Lower leg skin (tissue), 4 donors: ENCODE measurements around the gene BMP7. TPM values are rescaled to one million over a fixed set of nuclear protein-coding genes. Genes with fewer than 3 reads are reported as not detected.

ENCODE experiments used
- DNase-seq, 2 donors: peaks; one replicate each; pipeline ENCODE4 v3.0.0-alpha.2; 2019; ENCODE audit warnings: low spot score in 2 of 2
- H3K4me3 ChIP-seq: fragments of 200-600 bp; sonication (generic); 2 replicates; pipeline ENCODE4 v1.5.1; 2017; ENCODE audit warnings: mild to moderate bottlenecking, low read depth; ENCODE audit not compliant: poor library complexity, severe bottlenecking
- POLR2A ChIP-seq, 2 donors: fragments of 450-650 bp; IDR thresholded peaks; one replicate each; pipeline ENCODE4 v1.6.1; 2016 to 2017; ENCODE audit warnings: antibody characterized with exemption in 2 of 2, mild to moderate bottlenecking in 1 of 2, moderate library complexity in 1 of 2
- WGBS, 2 donors: methylation state at CpG; one replicate each; pipeline ENCODE4 v1.1.5; 2018; 5-methylcytosine and 5-hydroxymethylcytosine counted together
- intact Hi-C: fragments of 100-400 bp; cut with DNase I; formaldehyde crosslinking; loops from one replicate; pipeline ENCODE4 v1.15.0; 2023; ENCODE audit warnings: low total_unique reads
- total RNA-seq, 4 donors: library from RNA; depleted of rRNA; stranded (reverse); fragments of >200 nt; gene quantifications; one replicate each; pipeline ENCODE4 v1.1.0, GENCODE V29; 2016
- TF ChIP-seq, protein P1 (sequence below), 3 donors: fragments of 450-650 bp; IDR thresholded peaks; one replicate each; pipeline ENCODE4 v1.5.1; 2016; ENCODE audit warnings: antibody characterized with exemption in 3 of 3, mild to moderate bottlenecking in 3 of 3, moderate library complexity in 2 of 3

The BMP7 gene
- total RNA-seq, 4 donors from 2014 or later, result 40.5 to 66.3 (median 46.8) TPM

DNA sequence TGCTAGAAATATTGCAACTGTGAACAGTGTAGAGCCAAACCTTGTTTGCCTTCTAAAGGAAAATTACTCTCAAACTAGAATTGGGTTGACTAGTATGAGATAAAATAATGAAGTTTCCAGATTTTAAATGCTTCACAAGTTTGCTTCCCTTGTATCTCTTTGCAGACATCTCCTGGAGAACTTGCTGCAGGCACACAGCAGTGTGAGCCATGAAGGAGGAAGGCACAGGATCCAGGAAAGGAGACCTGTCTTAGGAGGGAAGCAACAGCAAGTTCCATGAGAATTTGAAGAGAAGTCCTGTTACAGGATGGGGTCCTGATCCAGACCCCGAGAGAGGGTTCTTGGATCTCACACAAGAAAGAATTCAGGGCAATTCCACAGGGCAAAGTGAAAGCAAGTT lies 115.9 kb downstream of the BMP7 start:
- WGBS, 2 donors, result 78 to 83% methylated on average over 1 of the region's 1 CpG
- intact Hi-C loops, result no loop called here
- no peak for DNase-seq
- TF ChIP-seq POLR2A (IDR thresholded peaks at IDR 0.05), result no peak
- TF ChIP-seq, protein P1, sequence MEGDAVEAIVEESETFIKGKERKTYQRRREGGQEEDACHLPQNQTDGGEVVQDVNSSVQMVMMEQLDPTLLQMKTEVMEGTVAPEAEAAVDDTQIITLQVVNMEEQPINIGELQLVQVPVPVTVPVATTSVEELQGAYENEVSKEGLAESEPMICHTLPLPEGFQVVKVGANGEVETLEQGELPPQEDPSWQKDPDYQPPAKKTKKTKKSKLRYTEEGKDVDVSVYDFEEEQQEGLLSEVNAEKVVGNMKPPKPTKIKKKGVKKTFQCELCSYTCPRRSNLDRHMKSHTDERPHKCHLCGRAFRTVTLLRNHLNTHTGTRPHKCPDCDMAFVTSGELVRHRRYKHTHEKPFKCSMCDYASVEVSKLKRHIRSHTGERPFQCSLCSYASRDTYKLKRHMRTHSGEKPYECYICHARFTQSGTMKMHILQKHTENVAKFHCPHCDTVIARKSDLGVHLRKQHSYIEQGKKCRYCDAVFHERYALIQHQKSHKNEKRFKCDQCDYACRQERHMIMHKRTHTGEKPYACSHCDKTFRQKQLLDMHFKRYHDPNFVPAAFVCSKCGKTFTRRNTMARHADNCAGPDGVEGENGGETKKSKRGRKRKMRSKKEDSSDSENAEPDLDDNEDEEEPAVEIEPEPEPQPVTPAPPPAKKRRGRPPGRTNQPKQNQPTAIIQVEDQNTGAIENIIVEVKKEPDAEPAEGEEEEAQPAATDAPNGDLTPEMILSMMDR (IDR thresholded peaks at IDR 0.05), result no peak
- no peak overlapping the region for H3K4me3 ChIP-seq

DNA sequence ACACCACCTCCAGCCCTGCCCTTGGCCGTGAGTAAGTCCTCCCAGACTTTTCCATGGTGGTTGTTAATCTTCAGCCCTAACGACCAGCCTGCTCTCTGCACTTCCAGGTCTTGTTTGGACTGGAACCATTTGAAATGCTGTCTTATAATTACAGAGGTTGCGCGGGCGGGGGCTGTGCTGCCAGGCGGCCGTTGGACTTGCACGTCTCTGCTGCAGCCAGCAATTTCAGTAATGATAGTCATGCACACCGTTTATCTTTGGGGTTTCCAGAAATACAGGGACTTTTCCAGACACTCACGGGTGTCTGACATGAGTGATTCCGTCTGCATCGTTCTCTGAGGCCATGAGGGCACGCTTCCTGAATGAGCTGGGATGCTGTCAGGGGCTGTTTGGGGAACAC lies 118.2 kb downstream of the BMP7 start:
- intact Hi-C loops, result no loop called here
- WGBS, 2 donors, result 26 to 32% methylated on average over 13 of the region's 13 CpGs
- TF ChIP-seq, protein P1 (IDR thresholded peaks at IDR 0.05), result no peak
- TF ChIP-seq POLR2A (IDR thresholded peaks at IDR 0.05), result no peak
- no peak for DNase-seq
- H3K4me3 ChIP-seq, result no peak overlapping the region

DNA sequence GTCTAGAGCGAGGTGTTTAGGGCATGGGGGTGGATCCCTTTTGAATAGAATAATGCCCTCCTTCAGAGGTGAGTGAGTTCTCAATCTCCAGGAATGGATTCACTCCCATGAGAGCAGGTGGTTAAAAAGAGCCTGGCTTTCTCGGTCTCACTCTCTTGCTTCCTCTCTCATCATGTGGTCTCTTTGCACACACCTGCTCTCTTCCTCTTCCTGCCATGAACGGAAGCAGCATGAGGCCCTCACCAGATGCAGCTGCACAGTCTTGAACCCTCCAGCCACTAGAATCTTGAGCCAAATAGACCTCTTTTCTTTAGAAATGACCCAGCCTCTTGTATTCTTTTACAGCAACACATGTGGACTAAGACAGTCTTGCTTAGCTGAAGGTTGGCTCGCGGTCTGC lies 119.3 kb downstream of the BMP7 start:
- no peak for DNase-seq
- TF ChIP-seq, protein P1 (IDR thresholded peaks at IDR 0.05), result no peak
- no peak for TF ChIP-seq POLR2A (IDR thresholded peaks at IDR 0.05)
- intact Hi-C loops, result no loop called here
- 70 to 77% methylated on average over 5 of the region's 5 CpGs for WGBS, 2 donors
- no peak overlapping the region for H3K4me3 ChIP-seq

DNA sequence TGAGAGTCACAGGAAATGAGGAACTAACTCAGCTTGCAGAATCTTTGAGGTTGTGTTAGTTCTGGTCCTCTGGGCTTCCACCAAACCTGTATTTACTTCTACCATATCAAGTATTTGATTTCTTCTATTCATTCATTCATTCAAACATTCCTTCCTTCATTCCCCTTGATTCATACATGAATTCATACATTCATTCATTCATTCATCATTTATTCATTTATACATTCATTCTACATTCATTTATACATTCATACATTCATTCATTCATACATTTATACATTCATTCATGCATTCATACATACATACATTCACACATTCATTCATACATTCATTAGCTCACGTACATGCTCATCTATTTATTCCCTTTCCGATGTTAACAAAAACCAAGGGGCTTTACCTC lies 120.3 kb downstream of the BMP7 start:
- WGBS, 2 donors, result 93 to 97% methylated on average over 2 of the region's 2 CpGs
- intact Hi-C loops, result no loop called here
- DNase-seq, result no peak
- H3K4me3 ChIP-seq, result no peak overlapping the region
- no peak for TF ChIP-seq POLR2A (IDR thresholded peaks at IDR 0.05)
- TF ChIP-seq, protein P1 (IDR thresholded peaks at IDR 0.05), result no peak

DNA sequence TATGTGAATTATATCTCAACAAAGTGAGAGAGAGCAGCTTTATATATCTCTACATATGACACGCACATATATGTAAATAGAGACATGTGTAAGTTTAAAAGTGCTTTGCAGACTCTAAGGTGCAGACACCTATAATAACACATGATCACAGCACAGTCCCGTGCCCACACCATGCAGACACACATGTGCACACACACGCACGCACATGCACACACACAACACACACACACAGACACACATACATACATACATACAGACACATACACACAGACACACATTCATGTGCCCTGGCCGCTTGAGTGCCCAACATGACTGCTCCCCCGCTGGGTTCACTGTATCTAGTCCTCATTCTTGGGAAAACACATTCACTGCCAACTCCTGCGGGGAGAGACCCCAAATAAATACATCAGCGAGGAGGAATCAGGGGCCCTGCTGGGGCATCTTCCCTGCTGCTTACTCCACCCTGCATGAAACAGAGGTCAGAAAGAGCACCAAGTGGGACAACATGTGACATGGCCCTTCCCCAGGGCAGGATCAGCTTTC lies 121.3 kb downstream of the BMP7 start:
- TF ChIP-seq, protein P1 (IDR thresholded peaks at IDR 0.05), result no peak
- TF ChIP-seq POLR2A (IDR thresholded peaks at IDR 0.05), result no peak
- DNase-seq, result no peak
- no peak overlapping the region for H3K4me3 ChIP-seq
- intact Hi-C loops, result no loop called here
- 85 to 90% methylated on average over 8 of the region's 8 CpGs for WGBS, 2 donors

DNA sequence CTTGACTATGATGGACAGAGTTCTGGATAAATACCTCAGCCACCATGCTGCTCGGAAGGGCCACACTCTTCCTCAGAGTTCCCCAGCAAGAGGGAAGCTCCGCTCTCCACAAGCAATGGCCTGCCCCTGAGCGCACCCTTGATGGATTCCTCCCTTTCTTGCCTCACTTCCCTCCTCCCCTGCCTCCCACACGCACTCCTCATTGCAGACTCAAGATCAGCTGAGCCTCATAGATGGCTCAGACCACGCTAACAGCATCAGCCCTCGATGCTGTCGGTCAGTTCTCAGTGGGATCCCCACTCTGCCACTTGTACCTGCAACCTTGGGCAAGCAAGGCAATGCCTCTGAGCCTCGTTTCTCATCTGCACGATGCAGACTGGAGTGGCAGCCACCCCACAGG lies 123.3 kb downstream of the BMP7 start:
- TF ChIP-seq, protein P1 (IDR thresholded peaks at IDR 0.05), result no peak
- no peak for TF ChIP-seq POLR2A (IDR thresholded peaks at IDR 0.05)
- H3K4me3 ChIP-seq, result no peak overlapping the region
- no peak for DNase-seq
- intact Hi-C loops, result no loop called here
- 83 to 88% methylated on average over 9 of the region's 9 CpGs for WGBS, 2 donors
